WERI-Rb-1 (cell line): Measurements from ENCODE around the gene RPS27A.
"Not testable (repeated sequence)": the region's sequence is repeated elsewhere in the genome, so short reads cannot be mapped to it uniquely, and the experiment has no call there.

ENCODE experiments used
- DNase-seq: peaks from one replicate; pipeline ENCODE4 v3.0.0-alpha.2; 2020
- H3K27ac ChIP-seq: fragments of 250-450 bp; sonication (Bioruptor Pico); 2 replicates; pipeline ENCODE4 v1.5.1; 2020; ENCODE audit warnings: mild to moderate bottlenecking, moderate library complexity
- H3K27me3 ChIP-seq: fragments of 250-450 bp; sonication (Bioruptor Pico); 2 replicates; pipeline ENCODE4 v1.5.1; 2021; ENCODE audit warnings: mild to moderate bottlenecking, low read depth, moderate library complexity; ENCODE audit not compliant: insufficient read depth, severe bottlenecking
- H3K36me3 ChIP-seq: fragments of 250-450 bp; sonication (Bioruptor Pico); 2 replicates; pipeline ENCODE4 v1.5.1; 2020; ENCODE audit warnings: mild to moderate bottlenecking, moderate library complexity
- H3K4me3 ChIP-seq: 2 replicates; pipeline ENCODE4 v1.5.1; 2011; ENCODE audit warnings: low read depth, mild to moderate bottlenecking, control low read depth, low read length
- H3K9me3 ChIP-seq: fragments of 250-450 bp; sonication (Bioruptor Pico); 2 replicates; pipeline ENCODE4 v1.5.1; 2021; ENCODE audit warnings: mild to moderate bottlenecking, moderate library complexity; ENCODE audit not compliant: severe bottlenecking
- TF ChIP-seq, protein P1 (sequence below): IDR thresholded peaks from 2 replicates; pipeline ENCODE4 v1.5.1; 2011; ENCODE audit warnings: low read depth, mild to moderate bottlenecking, control low read depth, inconsistent platforms, low read length

The RPS27A gene

DNA sequence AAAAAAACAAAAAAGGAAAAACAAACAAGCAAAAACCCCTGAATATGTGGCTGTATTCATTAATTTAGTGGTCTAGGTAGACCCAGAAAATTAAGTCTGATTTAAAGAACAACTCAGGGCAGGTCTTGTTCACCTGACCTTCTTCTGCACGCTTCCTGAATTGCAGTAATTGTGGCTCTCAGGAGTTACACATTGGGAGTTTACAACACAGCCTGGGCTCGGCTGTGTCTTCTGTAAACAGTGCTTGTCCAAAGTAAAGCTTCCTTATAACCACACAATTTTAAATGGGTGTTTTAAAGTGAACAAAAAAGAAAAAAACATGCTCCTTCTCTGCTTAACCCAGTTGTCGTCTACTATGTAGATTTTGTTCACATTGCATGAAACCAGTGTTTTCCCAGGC lies 44.8 kb downstream of the RPS27A start:
- H3K36me3 ChIP-seq = no peaks in the 10 kb centered on the region
- H3K4me3 ChIP-seq = no peak overlapping the region
- TF ChIP-seq, protein P1, sequence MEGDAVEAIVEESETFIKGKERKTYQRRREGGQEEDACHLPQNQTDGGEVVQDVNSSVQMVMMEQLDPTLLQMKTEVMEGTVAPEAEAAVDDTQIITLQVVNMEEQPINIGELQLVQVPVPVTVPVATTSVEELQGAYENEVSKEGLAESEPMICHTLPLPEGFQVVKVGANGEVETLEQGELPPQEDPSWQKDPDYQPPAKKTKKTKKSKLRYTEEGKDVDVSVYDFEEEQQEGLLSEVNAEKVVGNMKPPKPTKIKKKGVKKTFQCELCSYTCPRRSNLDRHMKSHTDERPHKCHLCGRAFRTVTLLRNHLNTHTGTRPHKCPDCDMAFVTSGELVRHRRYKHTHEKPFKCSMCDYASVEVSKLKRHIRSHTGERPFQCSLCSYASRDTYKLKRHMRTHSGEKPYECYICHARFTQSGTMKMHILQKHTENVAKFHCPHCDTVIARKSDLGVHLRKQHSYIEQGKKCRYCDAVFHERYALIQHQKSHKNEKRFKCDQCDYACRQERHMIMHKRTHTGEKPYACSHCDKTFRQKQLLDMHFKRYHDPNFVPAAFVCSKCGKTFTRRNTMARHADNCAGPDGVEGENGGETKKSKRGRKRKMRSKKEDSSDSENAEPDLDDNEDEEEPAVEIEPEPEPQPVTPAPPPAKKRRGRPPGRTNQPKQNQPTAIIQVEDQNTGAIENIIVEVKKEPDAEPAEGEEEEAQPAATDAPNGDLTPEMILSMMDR = no peak
- no peak overlapping the region for H3K27ac ChIP-seq
- no peaks in the 10 kb centered on the region for H3K27me3 ChIP-seq
- no peak for DNase-seq
- no peaks in the 10 kb centered on the region for H3K9me3 ChIP-seq

DNA sequence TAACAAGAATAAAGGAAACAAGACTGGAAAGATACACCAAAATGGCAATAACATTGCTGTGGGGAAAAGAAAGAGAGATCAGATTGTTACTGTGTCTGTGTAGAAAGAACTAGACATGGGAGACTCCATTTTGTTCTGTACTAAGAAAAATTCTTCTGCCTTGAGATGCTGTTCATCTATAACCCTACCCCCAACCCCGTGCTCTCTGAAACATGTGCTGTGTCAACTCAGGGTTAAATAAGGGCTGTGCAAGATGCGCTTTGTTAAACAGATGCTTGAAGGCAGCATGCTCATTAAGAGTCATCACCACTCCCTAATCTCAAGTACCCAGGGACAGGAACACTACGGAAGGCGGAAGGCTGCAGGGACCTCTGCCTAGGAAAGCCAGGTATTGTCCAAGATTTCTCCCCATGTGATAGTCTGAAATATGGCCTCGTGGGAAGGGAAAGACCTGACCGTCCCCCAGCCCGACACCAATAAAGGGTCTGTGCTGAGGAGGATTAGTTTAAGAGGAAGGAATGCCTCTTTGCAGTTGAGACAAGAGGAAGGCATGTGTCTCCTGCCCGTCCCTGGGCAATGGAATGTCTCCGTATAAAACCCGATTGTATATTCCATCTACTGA lies 46.8 kb downstream of the RPS27A start:
- not testable (repeated sequence) for DNase-seq, H3K4me3 ChIP-seq, H3K27ac ChIP-seq, H3K9me3 ChIP-seq, H3K27me3 ChIP-seq, H3K36me3 ChIP-seq

DNA sequence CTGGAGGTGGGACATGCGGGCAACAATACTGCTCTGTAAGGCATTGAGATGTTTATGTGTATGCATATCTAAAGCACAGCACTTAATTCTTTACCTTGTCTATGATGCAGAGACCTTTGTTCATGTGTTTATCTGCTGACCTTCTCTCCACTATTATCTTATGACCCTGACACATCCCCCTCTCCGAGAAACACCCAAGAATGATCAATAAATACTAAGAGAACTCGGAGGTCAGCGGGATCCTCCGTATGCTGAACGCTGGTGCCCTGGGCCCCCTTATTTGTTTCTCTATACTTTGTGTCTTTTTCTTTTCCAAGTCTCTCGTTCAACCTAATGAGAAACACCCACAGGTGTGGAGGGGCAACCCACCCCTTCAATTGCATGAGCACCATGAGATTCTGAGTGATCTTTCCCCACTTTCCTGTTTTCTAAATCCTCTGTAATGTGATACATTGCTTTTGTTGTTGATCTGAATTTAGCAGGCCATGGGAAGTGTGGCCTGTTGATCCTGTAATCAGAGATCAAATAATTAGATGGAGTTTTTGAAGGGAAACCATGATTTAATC lies 47.5 kb downstream of the RPS27A start:
- DNase-seq, H3K27ac ChIP-seq, H3K36me3 ChIP-seq, H3K4me3 ChIP-seq, H3K9me3 ChIP-seq, H3K27me3 ChIP-seq: not testable (repeated sequence)

DNA sequence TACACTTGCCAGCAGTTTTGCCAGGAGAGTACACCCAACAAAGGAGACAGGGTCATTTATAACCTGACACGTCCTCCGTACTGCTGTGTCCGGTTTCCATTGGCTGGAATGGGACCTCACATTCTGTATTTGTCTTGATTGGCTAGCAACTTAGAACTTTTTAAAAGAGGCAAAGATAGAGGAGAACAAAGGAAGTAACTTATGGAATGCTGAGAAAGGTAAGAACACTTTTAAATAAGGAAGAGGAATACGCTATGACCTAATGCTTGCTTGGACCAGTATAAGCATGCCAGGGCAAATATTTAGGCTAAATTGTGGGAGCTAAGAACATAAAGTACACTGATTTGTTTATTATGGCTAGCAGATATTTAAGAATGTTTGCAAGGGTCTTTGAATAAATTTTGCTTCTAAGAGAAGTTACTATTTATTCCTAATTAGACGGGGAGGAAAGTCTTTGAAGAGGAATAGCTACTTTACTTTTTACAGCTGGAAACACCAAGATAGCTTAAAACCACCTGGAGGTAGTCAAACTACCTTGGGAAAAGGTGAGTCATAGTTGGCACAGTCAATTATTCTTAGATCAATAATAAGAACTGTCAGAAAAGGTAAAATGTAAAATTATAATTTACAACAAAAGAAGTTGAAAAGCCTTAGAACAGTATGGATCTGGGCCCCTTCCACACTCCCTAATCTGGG lies 48.5 kb downstream of the RPS27A start:
- H3K4me3 ChIP-seq, H3K36me3 ChIP-seq, H3K27ac ChIP-seq, H3K9me3 ChIP-seq, H3K27me3 ChIP-seq, DNase-seq: not testable (repeated sequence)

DNA sequence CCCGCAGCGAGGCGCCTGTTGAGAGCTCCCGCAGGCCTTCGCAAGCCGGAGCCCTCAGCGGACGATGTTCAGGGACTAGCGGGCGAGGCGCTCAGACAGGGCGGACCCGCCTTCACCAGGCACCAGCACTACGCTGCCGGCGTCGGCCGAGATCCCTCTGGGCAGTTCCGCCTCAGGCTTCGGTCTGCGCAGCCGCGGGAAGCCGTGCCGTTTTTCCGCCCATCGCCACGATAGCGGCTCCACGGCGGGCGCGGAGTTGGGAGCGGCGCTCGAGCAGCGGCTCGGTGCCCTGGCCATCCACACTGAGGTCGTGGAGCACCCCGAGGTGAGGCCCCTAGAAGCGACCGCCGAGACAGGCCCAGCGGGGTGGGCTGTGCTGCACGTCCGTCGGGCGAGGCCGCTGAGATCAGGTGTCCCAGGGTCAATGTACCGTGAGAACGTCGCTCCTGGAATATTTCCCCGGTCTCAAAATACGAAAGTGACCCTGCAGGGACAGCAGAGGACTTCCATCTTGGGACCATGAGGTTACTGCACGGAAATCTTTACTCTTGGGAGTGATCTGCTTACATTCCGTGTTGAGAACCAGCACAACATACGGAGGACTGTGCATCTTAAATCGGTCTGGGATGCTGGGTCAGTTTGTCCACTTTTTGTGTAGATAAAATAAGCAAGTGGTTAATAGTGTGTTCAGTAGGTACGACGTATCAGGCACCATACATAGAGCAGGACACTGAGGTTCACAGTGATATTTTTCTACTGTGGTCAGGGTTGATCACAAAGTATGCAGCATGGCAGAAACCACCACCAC lies 49.8 kb downstream of the RPS27A start:
- H3K27me3 ChIP-seq = no peaks in the 10 kb centered on the region
- TF ChIP-seq, protein P1 = no peak
- no peaks in the 10 kb centered on the region for H3K9me3 ChIP-seq
- H3K36me3 ChIP-seq = no peaks in the 10 kb centered on the region
- peak overlapping the region; percentile 53 for H3K27ac ChIP-seq
- peak overlapping the region; percentile 52 for H3K4me3 ChIP-seq
- peak; percentile 87 for DNase-seq

DNA sequence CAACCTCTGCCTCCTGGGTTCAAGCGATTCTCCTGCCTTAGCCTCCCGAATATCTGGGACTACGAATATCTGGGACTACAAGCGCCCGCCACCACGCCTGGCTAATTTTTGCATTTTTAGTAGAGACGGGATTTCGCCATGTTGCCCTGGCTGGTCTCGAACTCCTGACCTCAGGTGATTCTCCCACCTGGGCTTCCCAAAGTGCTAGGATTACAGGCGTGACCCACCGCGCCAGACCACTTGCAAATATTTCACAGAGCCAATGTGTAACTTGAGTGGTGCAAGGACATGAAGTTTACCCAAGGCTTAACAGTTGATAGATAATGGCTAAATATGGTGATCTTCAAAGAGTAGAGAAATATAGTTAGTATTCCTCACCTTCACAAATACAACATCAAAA lies 50.6 kb downstream of the RPS27A start:
- no peak for DNase-seq
- Histone ChIP-seq H3K27ac (no peak overlapping the region), H3K9me3 (no peaks in the 10 kb centered on the region), H3K4me3 (no peak overlapping the region), H3K27me3 (no peaks in the 10 kb centered on the region), H3K36me3 (no peaks in the 10 kb centered on the region)
- TF ChIP-seq, protein P1 = no peak
